SK-N-DZ (cell line): Measurements from ENCODE around the gene PTGES3L.
"Not testable (repeated sequence)": the region's sequence is repeated elsewhere in the genome, so short reads cannot be mapped to it uniquely, and the experiment has no call there.

Experiments
- DNase-seq: peaks from one replicate; pipeline ENCODE4 v3.0.0-alpha.2; 2015; ENCODE audit warnings: low spot score

PTGES3L gene

DNA sequence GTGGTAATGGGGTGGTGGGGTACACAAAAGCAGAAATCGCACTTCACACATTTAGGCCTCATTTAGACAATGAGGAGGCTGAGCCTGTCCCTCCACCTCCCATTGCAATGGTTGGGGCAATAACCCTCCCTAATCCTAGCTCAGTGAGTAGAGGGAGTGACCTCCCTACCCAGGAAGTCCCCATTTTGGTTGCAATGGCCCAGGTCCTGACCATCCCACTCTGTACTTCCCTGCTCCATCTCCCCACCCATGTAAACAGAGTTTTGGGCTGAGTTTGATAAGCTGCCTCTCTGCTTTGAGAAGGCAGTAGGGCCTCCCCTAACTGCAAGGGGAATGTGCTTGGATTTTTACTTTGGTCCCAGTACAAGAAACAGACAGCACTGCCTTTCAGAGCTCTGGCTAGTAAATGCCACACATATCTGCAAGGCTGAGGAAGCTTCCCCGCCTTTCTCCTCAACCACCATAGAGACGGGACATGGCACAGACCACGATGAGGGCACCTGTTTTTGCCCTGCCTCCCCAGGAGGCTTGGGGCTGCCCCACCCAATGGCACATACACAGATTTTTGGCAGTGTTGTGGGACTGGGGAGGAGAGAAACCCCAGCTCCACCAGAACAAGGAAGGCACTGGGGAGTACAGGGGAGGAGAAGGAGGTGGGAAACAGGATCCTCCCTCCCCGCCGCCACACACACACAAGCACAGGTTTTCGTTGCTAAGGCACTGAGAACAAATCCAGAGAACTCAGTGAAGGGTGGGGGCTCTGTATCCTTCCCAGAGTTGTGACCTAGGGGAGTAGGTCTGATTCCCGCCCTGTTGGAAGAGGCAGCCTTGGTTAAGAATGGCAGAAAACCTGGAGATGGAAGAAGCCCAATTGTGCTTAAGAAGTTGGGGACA is 35.0 kb upstream of the PTGES3L start:
- DNase-seq = no peak

DNA sequence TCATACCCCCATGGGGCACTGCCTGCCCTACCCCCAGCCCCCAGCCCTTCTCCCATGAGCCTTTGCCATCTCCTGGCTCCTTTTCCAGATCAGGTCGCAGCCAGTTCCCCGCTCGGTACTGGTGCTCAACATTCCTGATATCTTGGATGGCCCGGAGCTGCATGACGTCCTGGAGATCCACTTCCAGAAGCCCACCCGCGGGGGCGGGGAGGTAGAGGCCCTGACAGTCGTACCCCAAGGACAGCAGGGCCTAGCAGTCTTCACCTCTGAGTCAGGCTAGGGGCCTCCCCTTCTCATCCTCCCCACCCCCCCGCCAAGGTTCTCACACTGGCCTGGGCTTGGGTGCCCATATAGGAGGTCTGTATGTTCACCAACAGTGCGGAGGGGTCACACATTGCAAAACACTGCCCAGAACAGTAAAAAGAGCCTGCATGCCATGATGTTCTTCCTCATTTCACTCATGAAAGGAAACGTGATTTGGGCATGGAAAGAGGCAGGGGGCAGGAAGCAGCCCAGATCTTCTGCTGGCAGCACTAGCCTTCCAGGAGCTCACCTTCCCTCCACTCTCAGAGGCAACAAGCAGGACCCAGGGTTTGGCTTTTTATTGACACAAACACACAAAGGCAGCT is 34.3 kb upstream of the PTGES3L start:
- DNase-seq = no peak

DNA sequence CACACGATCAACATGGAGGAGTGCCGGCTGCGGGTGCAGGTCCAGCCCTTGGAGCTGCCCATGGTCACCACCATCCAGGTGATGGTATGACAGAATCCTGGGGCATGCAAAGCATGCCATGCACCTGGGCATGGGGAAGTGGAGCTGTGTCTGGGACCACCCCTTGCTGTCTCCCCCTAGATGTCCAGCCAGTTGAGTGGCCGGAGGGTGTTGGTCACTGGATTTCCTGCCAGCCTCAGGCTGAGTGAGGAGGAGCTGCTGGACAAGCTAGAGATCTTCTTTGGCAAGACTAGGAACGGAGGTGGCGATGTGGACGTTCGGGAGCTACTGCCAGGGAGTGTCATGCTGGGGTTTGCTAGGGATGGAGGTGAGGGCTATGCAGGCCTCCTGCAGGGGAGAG is 33.4 kb upstream of the PTGES3L start:
- DNase-seq = no peak

DNA sequence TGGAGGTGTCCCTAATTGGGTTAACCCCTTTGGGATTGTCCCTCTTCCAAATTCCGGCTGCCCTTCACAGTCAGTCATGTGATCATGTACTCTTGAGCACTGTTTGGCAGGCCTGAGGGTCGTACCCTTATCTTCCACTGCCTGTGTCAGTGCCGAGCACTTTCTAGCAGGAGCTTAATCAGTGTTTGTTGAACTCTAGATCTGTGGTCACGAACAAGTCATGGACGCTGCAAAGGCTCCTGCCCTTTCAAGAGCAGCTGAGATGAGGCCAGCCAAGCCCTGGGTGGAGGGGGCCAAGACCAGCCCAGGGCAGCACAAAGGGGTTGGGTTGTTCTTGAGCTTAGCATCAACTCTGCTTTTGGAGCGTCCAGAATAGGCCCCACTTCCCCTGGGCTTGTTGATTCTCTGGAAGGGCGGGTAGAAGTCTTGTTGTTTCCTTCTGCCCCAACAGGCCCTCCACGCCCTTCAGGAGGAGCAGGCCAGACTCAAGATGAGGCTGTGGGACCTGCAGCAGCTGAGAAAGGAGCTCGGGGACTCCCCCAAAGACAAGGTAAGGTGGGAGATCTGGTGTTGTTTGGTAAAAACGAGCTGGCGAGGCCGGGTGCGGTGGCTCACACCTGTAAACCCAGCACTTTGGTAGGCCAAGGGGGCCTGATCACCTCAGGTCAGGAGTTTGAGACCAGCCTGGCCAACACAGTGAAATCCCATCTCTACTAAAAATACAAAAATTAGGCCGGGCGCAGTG is 32.0 kb upstream of the PTGES3L start:
- no peak for DNase-seq

DNA sequence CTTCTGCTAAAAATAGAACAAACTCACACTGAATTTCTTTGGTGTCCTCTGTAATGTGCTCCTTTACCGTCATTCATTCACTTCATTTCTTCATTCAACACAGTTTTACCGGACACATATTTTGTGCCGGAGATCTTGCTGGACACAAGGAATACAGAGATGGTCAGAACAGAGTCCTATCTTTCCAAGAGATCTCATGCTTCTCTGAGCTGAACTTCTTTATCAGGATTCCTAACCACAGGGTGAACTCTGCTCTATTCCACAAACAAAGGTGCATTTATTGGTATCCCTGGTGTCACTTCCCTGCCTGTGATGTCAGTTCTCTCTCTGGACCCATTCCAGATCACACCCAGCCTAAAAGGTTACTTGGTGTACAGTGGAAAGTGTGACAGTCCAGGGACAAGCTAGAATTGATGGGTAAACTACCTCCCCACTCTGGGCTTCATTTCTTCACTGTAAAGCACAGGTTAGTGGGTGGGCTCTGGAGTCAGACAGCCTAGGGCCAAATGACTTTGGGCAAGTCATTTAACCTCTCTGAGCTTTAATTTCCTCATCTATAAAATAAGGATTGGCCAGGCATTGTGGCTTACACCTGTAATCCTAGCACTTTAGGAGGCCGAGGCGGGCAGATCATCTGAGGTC is 30.9 kb upstream of the PTGES3L start:
- no peak for DNase-seq

DNA sequence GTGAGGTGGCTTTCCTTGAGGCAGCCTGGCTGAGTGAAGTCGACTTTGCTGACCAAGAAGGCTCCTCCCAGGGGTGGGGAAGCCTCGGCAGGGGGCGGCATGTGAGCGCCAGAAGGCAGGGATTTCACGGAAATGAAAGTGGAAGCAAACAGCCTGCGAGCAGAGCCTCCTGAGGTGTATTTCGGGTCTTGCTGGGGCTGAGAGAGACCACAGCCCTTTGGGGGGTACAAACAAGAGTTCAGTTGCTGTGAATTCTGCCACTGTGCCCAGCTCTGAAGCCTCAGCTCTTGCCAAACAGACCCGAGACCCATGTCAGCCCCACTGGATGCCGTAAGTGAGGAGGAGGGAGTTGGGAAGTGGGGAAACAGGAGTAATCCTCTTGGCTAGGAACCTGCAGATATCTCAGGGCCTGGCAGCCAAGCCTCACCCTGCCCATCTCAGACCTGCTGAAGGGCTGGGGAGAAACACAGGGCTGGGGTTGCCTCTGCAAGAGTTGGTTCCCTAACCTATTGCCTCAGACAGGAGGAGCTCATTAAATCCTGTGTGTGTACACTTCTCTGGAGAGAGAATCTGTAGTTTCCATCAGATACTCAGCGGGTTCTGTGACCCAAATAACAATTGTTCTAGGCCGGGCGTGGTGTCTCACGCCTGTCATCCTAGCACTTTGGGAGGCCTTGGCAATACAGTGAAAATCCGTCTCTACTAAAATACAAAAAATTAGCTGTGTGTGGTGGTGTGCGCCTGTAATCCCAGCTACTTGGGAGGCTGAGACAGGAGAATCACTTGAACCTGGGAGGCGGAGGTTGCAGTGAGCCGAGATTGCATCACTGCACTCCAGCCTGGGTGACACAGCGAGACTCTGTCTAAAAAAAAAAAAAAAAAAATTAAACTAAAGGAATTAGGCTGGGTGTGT is 27.0 kb upstream of the PTGES3L start, which contains the start of gene IFI35:
TSS of gene IFI35 (plus strand) at position 146 of the 913 bp plus-strand sequence. CDS start at position 310, 164 bp downstream.
- no peak for DNase-seq

DNA sequence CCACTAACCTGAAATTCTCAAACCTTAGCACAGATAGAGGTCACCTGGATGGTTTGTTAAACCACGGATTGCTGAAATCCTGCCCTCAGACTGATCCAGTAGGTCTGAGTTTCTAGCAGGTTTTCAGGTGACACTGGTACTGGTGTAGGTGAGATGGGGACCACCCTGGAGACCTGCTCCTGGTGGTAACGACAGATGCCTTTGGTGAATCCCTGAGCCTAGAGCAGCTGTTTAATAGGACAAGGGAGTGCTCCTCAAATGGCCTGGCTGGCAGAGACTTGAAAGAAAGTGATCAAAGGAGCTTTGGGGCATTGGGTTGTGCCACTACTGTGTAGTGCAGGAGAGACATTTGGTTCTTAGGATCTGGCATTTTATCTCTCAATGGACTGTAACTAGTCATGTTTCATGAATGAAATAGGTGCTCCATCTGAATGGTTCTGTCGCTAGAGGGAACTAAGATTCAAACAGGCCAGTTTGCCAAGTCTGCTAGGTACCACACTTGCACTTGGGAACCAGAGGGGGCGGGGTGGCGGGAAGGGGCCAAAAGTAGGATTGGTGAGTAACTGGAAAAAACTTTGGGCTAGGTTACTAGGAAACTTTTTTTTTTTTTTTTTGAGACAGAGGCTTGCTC is 23.8 kb upstream of the PTGES3L start:
- DNase-seq = no peak

DNA sequence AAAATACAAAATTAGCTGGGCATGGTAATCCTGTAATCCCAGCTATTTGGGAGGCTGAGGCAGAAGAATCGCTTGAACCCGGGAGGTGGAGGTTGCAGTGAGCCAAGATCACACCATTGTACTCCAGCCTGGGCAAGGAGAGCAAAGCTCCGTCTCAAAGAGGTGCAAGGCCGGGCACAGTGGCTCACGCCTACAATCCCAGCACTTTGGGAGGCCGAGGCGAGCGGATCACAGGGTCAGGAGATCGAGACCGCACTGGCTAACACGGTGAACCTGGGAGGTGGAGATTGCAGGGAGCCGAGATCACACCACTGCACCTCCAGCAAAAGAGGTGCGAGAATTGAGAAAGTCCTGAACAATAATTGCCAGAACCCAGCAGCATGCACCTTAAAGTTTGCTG is 21.0 kb upstream of the PTGES3L start:
- DNase-seq = not testable (repeated sequence)

DNA sequence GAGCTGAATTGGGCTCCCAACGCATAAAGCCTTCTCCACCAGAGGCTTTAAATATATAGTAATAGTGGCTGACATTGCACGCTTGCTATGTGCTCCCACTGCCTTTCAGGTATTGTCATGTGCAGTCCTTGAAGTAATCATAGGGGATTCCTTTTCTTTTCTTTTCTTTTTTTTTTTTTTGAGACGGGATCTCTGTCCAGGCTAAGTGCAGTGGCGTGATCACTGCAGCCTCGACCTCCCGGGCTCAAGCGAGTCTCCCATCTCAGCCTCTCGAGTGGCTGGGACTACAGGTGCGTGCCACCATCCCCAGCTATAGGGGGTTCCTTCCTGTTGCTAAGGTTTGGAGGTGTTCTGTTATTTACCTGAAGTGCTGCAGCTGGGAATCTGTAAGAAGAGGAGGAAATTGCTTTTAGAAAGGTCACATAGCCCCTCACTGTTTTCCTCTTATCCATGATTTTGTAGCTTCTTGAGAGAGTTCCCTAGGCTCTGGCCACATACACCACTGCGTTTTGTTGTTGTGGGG is 19.2 kb upstream of the PTGES3L start:
- DNase-seq = no peak

DNA sequence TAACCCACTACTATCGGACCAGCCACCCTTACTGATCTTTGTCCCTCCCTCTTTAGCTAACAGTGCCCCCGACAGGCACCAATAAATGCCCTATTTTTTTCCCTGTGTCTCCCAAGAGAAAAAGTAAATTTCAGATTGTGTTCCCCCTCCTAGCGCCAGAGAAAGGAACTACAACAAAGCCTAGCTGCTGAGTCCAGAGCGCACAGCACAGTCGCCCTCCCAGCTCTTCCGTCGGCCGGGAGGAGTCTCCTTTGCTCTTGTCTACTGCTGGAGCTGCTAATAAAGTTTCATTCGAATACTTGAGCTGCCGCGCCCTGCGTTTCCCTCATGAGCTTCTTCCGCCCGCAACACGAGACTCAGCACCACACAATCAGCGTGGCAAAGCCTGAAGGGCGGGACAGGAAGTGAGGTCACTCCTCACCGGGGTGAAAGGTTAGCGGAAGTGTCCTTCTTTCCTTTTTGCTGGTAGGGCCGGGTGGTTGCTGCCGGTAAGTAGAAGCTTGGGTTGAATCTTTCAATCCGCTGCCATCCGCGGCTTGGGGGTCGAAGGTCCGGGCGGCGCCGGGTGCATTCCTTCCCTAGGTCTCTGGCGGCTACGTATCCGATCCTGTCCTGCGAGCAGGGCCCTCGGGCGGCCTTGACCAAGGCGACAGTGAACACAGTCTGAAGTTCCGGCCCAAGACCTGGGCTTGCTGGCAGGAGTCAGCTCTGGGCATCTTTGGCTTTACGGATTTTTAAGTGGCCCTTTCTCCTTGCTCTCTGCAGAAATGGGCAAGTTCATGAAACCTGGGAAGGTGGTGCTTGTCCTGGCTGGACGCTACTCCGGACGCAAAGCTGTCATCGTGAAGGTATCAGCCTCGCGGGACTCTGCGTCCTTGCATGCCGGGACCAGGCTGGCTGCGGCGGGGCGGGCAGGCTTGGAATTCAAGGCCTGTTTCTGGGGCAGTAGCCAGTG is 18.4 kb upstream of the PTGES3L start, which contains the start of gene RPL27:
TSS of gene RPL27 (plus strand) at position 436 of the 955 bp plus-strand sequence. CDS start at position 768, 332 bp downstream.
- peak; percentile 100 for DNase-seq

DNA sequence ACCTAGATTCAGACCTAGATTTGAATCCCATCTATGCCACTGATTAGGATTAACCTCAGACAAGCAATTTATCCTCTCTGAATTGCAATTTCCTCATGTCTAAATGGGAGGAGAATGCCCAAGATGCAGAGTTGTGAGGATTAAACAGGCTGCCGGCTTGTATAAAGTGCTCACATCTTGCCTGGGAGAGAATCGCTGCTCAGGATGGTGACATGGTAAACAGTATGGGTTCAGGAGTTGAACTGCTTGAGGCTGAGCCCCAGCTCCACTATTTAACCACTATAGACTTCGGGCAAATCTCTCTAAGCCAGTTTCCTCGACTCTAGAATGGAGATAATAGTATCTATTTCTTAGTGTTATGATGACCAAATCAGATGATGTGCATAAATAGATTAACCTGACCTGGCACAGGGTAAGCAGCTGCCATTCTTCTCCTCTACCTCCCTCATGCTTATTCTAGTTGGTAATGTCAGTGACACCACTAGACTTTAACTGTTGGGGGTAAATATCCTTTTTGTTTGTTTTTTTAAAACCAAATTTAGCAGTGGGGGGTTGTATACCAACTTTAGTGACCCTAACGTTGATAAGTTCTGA is 17.6 kb upstream of the PTGES3L start:
- DNase-seq = no peak

DNA sequence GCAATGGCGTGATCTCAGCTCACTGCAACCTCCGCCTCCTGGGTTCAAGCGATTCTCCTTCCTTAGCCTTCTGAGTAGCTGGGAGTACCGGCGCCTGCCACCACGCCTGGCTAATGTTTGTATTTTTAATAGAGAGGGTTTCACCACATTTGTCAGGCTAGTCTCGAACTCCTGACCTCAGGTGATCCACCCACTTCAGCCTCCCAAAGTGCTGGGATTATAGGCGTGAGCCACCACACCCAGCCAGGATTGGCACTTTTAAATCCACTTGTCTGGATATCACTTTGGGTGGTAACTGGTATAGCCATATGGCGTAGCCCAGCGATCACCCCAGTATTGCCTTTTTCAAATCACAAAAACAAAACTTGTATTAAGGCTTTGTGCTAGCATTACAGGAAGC is 14.0 kb upstream of the PTGES3L start:
- not testable (repeated sequence) for DNase-seq

DNA sequence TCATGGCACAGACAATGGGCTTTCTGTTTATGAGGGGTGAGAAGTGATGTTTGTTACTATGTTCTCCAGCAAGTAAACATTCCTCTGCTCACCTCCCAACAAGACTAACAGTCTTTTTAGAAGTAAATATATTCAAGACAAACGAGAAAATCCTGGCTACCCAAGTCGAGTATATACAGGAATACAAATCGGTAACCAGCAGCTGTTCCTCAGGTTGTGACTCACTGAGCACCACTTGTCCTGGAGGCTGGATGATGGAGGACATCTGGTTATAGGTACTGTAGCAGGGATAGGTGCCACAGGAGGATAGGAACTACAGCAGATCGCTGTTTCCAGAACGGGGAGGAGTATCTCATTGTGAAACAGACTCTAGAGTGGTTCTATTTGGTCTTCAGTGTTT is 13.0 kb upstream of the PTGES3L start:
- no peak for DNase-seq

DNA sequence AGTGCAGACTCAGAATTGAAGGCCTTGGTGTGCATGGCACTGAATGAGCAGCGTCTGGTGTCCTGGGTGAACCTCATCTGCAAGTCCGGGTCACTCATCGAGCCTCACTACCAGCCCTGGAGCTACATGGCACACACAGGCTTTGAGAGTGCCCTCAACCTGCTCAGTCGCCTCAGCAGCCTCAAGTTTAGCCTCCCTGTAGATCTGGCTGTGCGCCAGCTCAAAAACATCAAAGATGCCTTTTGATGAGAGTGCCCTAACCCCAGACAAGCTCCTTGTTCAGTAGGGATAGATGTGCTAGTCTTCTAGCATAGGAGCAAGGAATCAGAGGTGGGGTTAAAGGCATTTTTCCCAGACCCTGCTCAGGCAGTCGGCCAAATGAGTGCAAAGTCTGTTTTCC is 11.6 kb upstream of the PTGES3L start:
- no peak for DNase-seq

DNA sequence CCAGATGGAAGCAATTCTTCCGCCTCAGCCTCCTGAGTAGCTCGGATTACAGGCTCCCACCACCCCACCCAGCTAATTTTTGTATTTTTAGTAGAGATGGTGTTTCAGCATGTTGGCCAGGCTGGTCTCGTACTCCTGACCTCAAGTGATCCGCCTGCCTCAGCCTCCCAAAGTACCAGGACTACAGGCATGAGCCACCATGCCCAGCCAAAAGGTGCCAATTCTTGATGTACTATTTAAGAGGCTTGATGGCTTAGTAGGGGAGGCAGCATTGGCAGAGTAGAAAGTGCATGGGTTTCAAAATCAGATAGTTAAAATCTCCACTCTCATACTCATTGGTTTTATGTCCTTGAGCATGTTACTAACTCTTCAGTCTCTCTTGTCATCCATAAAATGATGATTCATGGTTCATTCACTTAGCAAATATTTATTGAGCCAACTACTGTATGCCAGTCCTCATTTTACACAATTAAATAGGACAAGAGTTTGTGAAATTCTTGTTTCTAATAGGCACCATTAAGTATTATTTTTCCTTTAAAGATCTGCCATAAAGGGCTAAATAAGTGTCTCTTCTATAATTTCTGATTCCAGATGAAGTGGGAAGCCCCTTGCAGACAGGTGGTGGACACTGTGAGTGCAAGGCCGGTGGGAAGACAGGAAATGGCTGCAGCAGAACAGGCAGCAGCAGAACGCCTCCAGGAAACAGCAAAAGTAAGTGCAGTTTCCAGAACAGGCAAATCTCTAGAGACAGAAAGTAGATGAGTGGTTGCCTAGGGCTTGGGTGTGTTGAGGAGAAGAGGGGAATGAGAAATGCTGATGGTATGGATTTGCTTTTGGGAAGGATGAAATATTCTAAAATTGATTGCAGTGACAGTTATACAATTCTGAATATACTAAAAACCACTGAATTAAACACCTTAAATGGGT is 10.1 kb upstream of the PTGES3L start:
- DNase-seq = no peak

DNA sequence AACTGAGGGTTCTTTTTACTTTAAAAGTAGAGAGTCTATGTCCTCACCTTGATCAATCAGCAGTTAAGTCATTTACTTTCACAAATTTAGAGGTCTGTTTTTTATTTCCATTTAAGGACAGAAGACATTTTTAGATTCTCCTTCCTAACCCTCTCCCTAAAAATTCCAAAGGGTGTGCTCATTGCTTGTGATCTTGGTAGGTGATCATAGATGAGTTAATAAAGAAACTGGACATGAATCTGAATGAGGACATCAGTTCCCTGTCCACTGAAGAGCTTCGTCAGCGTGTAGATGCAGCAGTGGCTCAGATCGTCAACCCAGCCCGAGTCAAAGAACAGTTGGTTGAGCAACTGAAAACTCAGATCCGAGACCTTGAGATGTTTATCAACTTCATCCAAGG is 9.3 kb upstream of the PTGES3L start:
- DNase-seq = no peak

DNA sequence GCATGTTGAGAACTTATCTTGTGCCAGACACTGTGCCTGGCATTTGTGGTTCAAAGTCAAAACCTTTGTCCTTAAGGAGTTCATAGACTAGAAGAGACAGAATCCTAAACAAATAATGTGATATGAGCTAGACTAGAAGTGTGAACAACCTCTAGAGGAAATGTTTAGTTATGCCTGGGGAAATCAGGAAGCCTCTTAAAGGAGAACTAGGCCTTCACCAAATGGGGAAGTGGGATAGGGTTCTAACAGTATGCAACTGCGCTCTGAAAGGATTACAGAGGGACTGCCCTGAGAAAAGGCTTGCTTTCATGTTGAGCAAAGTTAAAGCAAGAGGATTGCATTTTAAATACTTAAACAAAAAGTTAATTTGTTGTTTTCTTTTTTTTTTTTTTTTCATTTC is 5.3 kb upstream of the PTGES3L start:
- DNase-seq = no peak
